Hepatocyte (in vitro differentiated cells): ENCODE measurements around the gene CNTNAP2. TPM values are rescaled to one million over a fixed set of nuclear protein-coding genes. Genes with fewer than 3 reads are reported as not detected.

Experiments
- DNase-seq: peaks from one replicate; pipeline ENCODE4 v3.0.0-alpha.2; 2016; ENCODE audit warnings: low spot score
- H2AFZ ChIP-seq: fragments of 200-600 bp; sonication (generic); 2 replicates; pipeline ENCODE4 v1.6.0; 2016; ENCODE audit warnings: antibody characterized with exemption, mild to moderate bottlenecking
- H3K27ac ChIP-seq: fragments of 200-600 bp; sonication (generic); 2 replicates; pipeline ENCODE4 v1.5.1; 2016; ENCODE audit warnings: mild to moderate bottlenecking
- H3K27me3 ChIP-seq: fragments of 200-600 bp; sonication (generic); 2 replicates; pipeline ENCODE4 v1.6.1; 2016
- H3K36me3 ChIP-seq: fragments of 200-600 bp; sonication (generic); replicated peaks from 2 replicates; pipeline ENCODE4 v1.5.1; 2016; ENCODE audit warnings: low read depth; ENCODE audit not compliant: insufficient read depth
- H3K4me1 ChIP-seq: fragments of 200-600 bp; sonication (generic); 2 replicates; pipeline ENCODE4 v1.5.1; 2016; ENCODE audit warnings: mild to moderate bottlenecking, moderate library complexity; ENCODE audit not compliant: insufficient read depth
- H3K4me2 ChIP-seq: fragments of 200-600 bp; sonication (generic); 2 replicates; pipeline ENCODE4 v1.6.0; 2016
- H3K4me3 ChIP-seq: fragments of 200-600 bp; sonication (generic); 2 replicates; pipeline ENCODE4 v1.5.1; 2016; ENCODE audit warnings: mild to moderate bottlenecking
- H3K79me2 ChIP-seq: fragments of 200-600 bp; sonication (generic); 2 replicates; pipeline ENCODE4 v1.6.0; 2017; ENCODE audit warnings: mild to moderate bottlenecking
- H3K9me2 ChIP-seq: fragments of 200-600 bp; sonication (generic); replicated peaks from 2 replicates; pipeline ENCODE4 v1.6.0; 2017; ENCODE audit warnings: mild to moderate bottlenecking; ENCODE audit not compliant: insufficient read depth
- H3K9me3 ChIP-seq: fragments of 200-600 bp; sonication (generic); 2 replicates; pipeline ENCODE4 v1.5.1; 2016; ENCODE audit warnings: low read depth, mild to moderate bottlenecking
- H4K20me1 ChIP-seq: fragments of 200-600 bp; sonication (generic); 2 replicates; pipeline ENCODE4 v1.6.0; 2016; ENCODE audit warnings: mild to moderate bottlenecking; ENCODE audit not compliant: insufficient read depth, poor library complexity, severe bottlenecking
- CTCF ChIP-seq: fragments of 200-600 bp; sonication (generic); IDR thresholded peaks from 2 replicates; pipeline ENCODE4 v1.5.1; 2016; ENCODE audit warnings: antibody characterized with exemption, mild to moderate bottlenecking; ENCODE audit not compliant: poor library complexity
- EZH2 ChIP-seq: fragments of 200-600 bp; sonication (generic); IDR thresholded peaks from 2 replicates; pipeline ENCODE4 v1.6.1; 2016; ENCODE audit warnings: antibody characterized with exemption, mild to moderate bottlenecking, borderline replicate concordance
- EZH2phosphoT487 ChIP-seq: fragments of 200-600 bp; sonication (generic); IDR thresholded peaks from one replicate; pipeline ENCODE4 v1.6.1; 2018; ENCODE audit warnings: antibody characterized with exemption, mild to moderate bottlenecking, low read depth, moderate library complexity; ENCODE audit not compliant: unreplicated experiment, severe bottlenecking
- WGBS: methylation state at CpG from one replicate; pipeline ENCODE4 v1.1.6; 2016; ENCODE audit warnings: low lambda C conversion rate; ENCODE audit errors: missing lambda C conversion rate; 5-methylcytosine and 5-hydroxymethylcytosine counted together
- polyA plus RNA-seq: library from polyadenylated mRNA; unstranded; fragments of >200 nt; fragmentation: Nextera tagmentation; extraction: Ambion mirVana; gene quantifications from 2 replicates; pipeline ENCODE4 v1.2.1, GENCODE V29; 2016
- total RNA-seq: library from RNA; depleted of rRNA; stranded (reverse); fragments of >200 nt; gene quantifications from 2 replicates; pipeline ENCODE4 v1.2.3, GENCODE V29; 2014

Gene CNTNAP2
- total and polyA plus RNA-seq, 2 experiments from 2014 or later: 7.5 to 14.7 TPM

- Histone ChIP-seq H3K36me3 (no peaks in the 10 kb centered on the region), H3K9me2 (no peaks in the 10 kb centered on the region), H3K79me2 (no peaks in the 10 kb centered on the region), H3K4me3 (no peak overlapping the region), H3K4me2 (no peak overlapping the region), H3K27ac (no peak overlapping the region), H3K27me3 (no peaks in the 10 kb centered on the region), H3K4me1 (no peaks in the 10 kb centered on the region), H3K9me3 (no peaks in the 10 kb centered on the region), H2AFZ (no peak overlapping the region), H4K20me1 (no peaks in the 10 kb centered on the region)
- no peak for DNase-seq
- TF ChIP-seq CTCF (no peak), EZH2phosphoT487 (no peak), EZH2 (no peak)
- WGBS: 95% methylated on average over 6 of the region's 6 CpGs
Observed at GRCh38 chr7:148147438-148147837, 2030.8 kb downstream of the CNTNAP2 start.

GRCh38 chr7:148148456-148148855 lies 2031.9 kb downstream of the CNTNAP2 start:
- TF ChIP-seq EZH2 (no peak), EZH2phosphoT487 (no peak), CTCF (no peak)
- H2AFZ ChIP-seq: no peak overlapping the region
- no peak for DNase-seq
- H3K9me3 ChIP-seq: no peaks in the 10 kb centered on the region
- H3K4me1 ChIP-seq: no peaks in the 10 kb centered on the region
- no peaks in the 10 kb centered on the region for H4K20me1 ChIP-seq
- WGBS: 85% methylated on average over 3 of the region's 3 CpGs
- H3K27me3 ChIP-seq: no peaks in the 10 kb centered on the region
- H3K4me3 ChIP-seq: no peak overlapping the region
- H3K27ac ChIP-seq: no peak overlapping the region
- H3K9me2 ChIP-seq: no peaks in the 10 kb centered on the region
- H3K79me2 ChIP-seq: no peaks in the 10 kb centered on the region
- no peaks in the 10 kb centered on the region for H3K36me3 ChIP-seq
- H3K4me2 ChIP-seq: no peak overlapping the region

GRCh38 chr7:148149730-148150129 lies 2033.1 kb downstream of the CNTNAP2 start:
- no peak for DNase-seq
- no peaks in the 10 kb centered on the region for H3K27me3 ChIP-seq
- H3K4me2 ChIP-seq: no peak overlapping the region
- TF ChIP-seq EZH2phosphoT487: no peak
- TF ChIP-seq CTCF: no peak
- TF ChIP-seq EZH2: no peak
- H3K36me3 ChIP-seq: no peaks in the 10 kb centered on the region
- H3K4me3 ChIP-seq: no peak overlapping the region
- H2AFZ ChIP-seq: no peak overlapping the region
- no peaks in the 10 kb centered on the region for H3K79me2 ChIP-seq
- H4K20me1 ChIP-seq: no peaks in the 10 kb centered on the region
- H3K9me3 ChIP-seq: no peaks in the 10 kb centered on the region
- H3K9me2 ChIP-seq: no peaks in the 10 kb centered on the region
- 92% methylated on average over 3 of the region's 3 CpGs for WGBS
- no peak overlapping the region for H3K27ac ChIP-seq
- no peaks in the 10 kb centered on the region for H3K4me1 ChIP-seq

- Histone ChIP-seq H4K20me1 (no peaks in the 10 kb centered on the region), H3K79me2 (no peaks in the 10 kb centered on the region), H3K9me3 (no peaks in the 10 kb centered on the region), H3K4me3 (no peak overlapping the region), H3K4me1 (no peaks in the 10 kb centered on the region), H3K4me2 (no peak overlapping the region), H3K27ac (no peak overlapping the region), H2AFZ (no peak overlapping the region), H3K36me3 (no peaks in the 10 kb centered on the region), H3K27me3 (no peaks in the 10 kb centered on the region), H3K9me2 (no peaks in the 10 kb centered on the region)
- no peak for DNase-seq
- WGBS: 94% methylated on average over 2 of the region's 2 CpGs
- TF ChIP-seq CTCF (no peak), EZH2 (no peak), EZH2phosphoT487 (no peak)
Observed at GRCh38 chr7:148151778-148152177, 2035.2 kb downstream of the CNTNAP2 start.
